HepG2 (cell line): Measurements from ENCODE around the gene PEAK3. TPM values are rescaled to one million over a fixed set of nuclear protein-coding genes. Genes with fewer than 3 reads are reported as not detected.

Source experiments
- ESRRA ChIP-seq: sonication (generic); formaldehyde crosslinking; IDR thresholded peaks from 2 replicates; pipeline ENCODE4 v1.5.1; 2020; ENCODE audit warnings: mild to moderate bottlenecking, low read depth, missing genetic modification reagents
- HOXA3 ChIP-seq: sonication (generic); formaldehyde crosslinking; IDR thresholded peaks from 2 replicates; pipeline ENCODE4 v1.5.0; 2020; ENCODE audit warnings: missing genetic modification reagents
- MTA1 ChIP-seq: sonication (generic); formaldehyde crosslinking; IDR thresholded peaks from 2 replicates; pipeline ENCODE4 v1.4.0; 2020; ENCODE audit warnings: missing genetic modification reagents, mild to moderate bottlenecking, borderline replicate concordance
- RXRB ChIP-seq: IDR thresholded peaks from 2 replicates; pipeline ENCODE4 v1.6.1; 2016; ENCODE audit warnings: borderline replicate concordance, missing genetic modification reagents, missing compliant biosample characterization
- STAT6 ChIP-seq: sonication (generic); formaldehyde crosslinking; IDR thresholded peaks from 2 replicates; pipeline ENCODE4 v1.4.0; 2020; ENCODE audit warnings: missing genetic modification reagents, mild to moderate bottlenecking, borderline replicate concordance
- TCF7L2 ChIP-seq: IDR thresholded peaks from 2 replicates; pipeline ENCODE4 v1.6.1; 2011; ENCODE audit warnings: mild to moderate bottlenecking, low read depth, low read length, moderate library complexity
- ZBTB10 ChIP-seq: sonication (generic); formaldehyde crosslinking; IDR thresholded peaks from 2 replicates; pipeline ENCODE4 v1.4.0; 2020; ENCODE audit warnings: missing genetic modification reagents, borderline replicate concordance
- ZNF224 ChIP-seq: sonication (generic); formaldehyde crosslinking; IDR thresholded peaks from 2 replicates; pipeline ENCODE4 v1.5.0; 2020; ENCODE audit warnings: mild to moderate bottlenecking, missing genetic modification reagents
- ZNF333 ChIP-seq: sonication (generic); formaldehyde crosslinking; IDR thresholded peaks from 2 replicates; pipeline ENCODE4 v1.4.0; 2020; ENCODE audit warnings: mild to moderate bottlenecking, missing genetic modification reagents, borderline replicate concordance
- polyA plus RNA-seq, 8 experiments: library from polyadenylated mRNA; depleted of rRNA in 3 of 8; stranded (reverse) in 7 of 8; unstranded in 1 of 8; fragments of >200 nt; fragmentation: Illumina TruSeq in 4 of 8; extraction: Trizol in 4 of 8; gene quantifications; 2 replicates each; pipeline versions ENCODE4 v1.2.1 to v1.2.3, GENCODE V29; 2011 to 2016; ENCODE audit warnings: low read depth in 4 of 8, missing spikeins in 1 of 8, mixed read lengths in 1 of 8; ENCODE audit not compliant: insufficient read depth in 1 of 8
- total RNA-seq, 5 experiments: library from RNA; depleted of rRNA; stranded (reverse); fragments of >200 nt; fragmentation: Illumina TruSeq; extraction: Trizol; gene quantifications; 2 replicates each; pipeline ENCODE4 v1.2.3, GENCODE V29; 2016; ENCODE audit warnings: low read depth in 1 of 5
- TF ChIP-seq, protein P1 (sequence below): sonication (generic); formaldehyde crosslinking; IDR thresholded peaks from 2 replicates; pipeline ENCODE4 v1.4.0; 2020; ENCODE audit warnings: mild to moderate bottlenecking, missing genetic modification reagents, borderline replicate concordance
- TF ChIP-seq, protein P2 (sequence below): IDR thresholded peaks from 2 replicates; pipeline ENCODE4 v1.6.1; 2016; ENCODE audit warnings: missing compliant biosample characterization, missing genetic modification reagents, borderline replicate concordance
- TF ChIP-seq, protein P3 (sequence below): sonication (generic); formaldehyde crosslinking; IDR thresholded peaks from 2 replicates; pipeline ENCODE4 v1.4.0; 2020; ENCODE audit warnings: missing genetic modification reagents, mild to moderate bottlenecking, borderline replicate concordance
- TF ChIP-seq, protein P4 (sequence below): sonication (generic); formaldehyde crosslinking; IDR thresholded peaks from 2 replicates; pipeline ENCODE4 v1.8.0; 2022; ENCODE audit warnings: missing genetic modification reagents, mild to moderate bottlenecking, moderate library complexity, borderline replicate concordance
- TF ChIP-seq, protein P5 (sequence below): sonication (generic); formaldehyde crosslinking; IDR thresholded peaks from 2 replicates; pipeline ENCODE4 v1.9.0; 2022; ENCODE audit warnings: missing genetic modification reagents, mild to moderate bottlenecking, borderline replicate concordance

The PEAK3 gene
- total and polyA plus RNA-seq, 2 of the 13 experiments (the other 11 are each of a cell fraction or from before 2014, with no cell fraction given): not detected

- TF ChIP-seq RXRB (CRISPR knock-in tag) (peak; percentile 54; the same call in 1 of the 2 replicates), ZBTB10 (CRISPR knock-in tag) (peak; percentile 90), MTA1 (CRISPR knock-in tag) (peak; percentile 74; the same call in 1 of the 2 replicates), ZNF333 (peak; percentile 58; the same call in 1 of the 2 replicates), STAT6 (no peak), ESRRA (CRISPR knock-in tag) (peak; percentile 86), HOXA3 (peak; percentile 70), TCF7L2 (no peak), ZNF224 (CRISPR knock-in tag) (no peak)
- TF ChIP-seq, protein P1, sequence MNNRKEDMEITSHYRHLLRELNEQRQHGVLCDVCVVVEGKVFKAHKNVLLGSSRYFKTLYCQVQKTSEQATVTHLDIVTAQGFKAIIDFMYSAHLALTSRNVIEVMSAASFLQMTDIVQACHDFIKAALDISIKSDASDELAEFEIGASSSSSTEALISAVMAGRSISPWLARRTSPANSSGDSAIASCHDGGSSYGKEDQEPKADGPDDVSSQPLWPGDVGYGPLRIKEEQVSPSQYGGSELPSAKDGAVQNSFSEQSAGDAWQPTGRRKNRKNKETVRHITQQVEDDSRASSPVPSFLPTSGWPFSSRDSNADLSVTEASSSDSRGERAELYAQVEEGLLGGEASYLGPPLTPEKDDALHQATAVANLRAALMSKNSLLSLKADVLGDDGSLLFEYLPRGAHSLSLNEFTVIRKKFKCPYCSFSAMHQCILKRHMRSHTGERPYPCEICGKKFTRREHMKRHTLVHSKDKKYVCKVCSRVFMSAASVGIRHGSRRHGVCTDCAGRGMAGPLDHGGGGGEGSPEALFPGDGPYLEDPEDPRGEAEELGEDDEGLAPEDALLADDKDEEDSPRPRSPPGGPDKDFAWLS (CRISPR knock-in tag): peak; percentile 65; the same call in 1 of the 2 replicates
- TF ChIP-seq, protein P2, sequence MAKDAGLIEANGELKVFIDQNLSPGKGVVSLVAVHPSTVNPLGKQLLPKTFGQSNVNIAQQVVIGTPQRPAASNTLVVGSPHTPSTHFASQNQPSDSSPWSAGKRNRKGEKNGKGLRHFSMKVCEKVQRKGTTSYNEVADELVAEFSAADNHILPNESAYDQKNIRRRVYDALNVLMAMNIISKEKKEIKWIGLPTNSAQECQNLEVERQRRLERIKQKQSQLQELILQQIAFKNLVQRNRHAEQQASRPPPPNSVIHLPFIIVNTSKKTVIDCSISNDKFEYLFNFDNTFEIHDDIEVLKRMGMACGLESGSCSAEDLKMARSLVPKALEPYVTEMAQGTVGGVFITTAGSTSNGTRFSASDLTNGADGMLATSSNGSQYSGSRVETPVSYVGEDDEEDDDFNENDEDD: no peak
- TF ChIP-seq, protein P3, sequence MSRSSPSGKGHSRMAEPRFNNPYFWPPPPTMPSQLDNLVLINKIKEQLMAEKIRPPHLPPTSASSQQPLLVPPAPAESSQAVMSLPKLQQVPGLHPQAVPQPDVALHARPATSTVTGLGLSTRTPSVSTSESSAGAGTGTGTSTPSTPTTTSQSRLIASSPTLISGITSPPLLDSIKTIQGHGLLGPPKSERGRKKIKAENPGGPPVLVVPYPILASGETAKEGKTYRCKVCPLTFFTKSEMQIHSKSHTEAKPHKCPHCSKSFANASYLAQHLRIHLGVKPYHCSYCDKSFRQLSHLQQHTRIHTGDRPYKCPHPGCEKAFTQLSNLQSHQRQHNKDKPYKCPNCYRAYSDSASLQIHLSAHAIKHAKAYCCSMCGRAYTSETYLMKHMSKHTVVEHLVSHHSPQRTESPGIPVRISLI (CRISPR knock-in tag): no peak
- TF ChIP-seq, protein P4, sequence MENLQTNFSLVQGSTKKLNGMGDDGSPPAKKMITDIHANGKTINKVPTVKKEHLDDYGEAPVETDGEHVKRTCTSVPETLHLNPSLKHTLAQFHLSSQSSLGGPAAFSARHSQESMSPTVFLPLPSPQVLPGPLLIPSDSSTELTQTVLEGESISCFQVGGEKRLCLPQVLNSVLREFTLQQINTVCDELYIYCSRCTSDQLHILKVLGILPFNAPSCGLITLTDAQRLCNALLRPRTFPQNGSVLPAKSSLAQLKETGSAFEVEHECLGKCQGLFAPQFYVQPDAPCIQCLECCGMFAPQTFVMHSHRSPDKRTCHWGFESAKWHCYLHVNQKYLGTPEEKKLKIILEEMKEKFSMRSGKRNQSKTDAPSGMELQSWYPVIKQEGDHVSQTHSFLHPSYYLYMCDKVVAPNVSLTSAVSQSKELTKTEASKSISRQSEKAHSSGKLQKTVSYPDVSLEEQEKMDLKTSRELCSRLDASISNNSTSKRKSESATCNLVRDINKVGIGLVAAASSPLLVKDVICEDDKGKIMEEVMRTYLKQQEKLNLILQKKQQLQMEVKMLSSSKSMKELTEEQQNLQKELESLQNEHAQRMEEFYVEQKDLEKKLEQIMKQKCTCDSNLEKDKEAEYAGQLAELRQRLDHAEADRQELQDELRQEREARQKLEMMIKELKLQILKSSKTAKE (CRISPR knock-in tag): peak; percentile 67
- TF ChIP-seq, protein P5, sequence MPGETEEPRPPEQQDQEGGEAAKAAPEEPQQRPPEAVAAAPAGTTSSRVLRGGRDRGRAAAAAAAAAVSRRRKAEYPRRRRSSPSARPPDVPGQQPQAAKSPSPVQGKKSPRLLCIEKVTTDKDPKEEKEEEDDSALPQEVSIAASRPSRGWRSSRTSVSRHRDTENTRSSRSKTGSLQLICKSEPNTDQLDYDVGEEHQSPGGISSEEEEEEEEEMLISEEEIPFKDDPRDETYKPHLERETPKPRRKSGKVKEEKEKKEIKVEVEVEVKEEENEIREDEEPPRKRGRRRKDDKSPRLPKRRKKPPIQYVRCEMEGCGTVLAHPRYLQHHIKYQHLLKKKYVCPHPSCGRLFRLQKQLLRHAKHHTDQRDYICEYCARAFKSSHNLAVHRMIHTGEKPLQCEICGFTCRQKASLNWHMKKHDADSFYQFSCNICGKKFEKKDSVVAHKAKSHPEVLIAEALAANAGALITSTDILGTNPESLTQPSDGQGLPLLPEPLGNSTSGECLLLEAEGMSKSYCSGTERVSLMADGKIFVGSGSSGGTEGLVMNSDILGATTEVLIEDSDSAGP (CRISPR knock-in tag): 0 out of 2 replicates have a peak, but pooled peaks have one; percentile 64
These were observed 6.4 kb upstream of the PEAK3 start (continued) for GRCh38 chr19:2288338-2288817.
